Measurements from ENCODE around the gene AQP3. TPM values are rescaled to one million over a fixed set of nuclear protein-coding genes. Genes with fewer than 3 reads are reported as not detected.

The AQP3 gene
- total and polyA plus RNA-seq, 7 experiments from 2014 or later = 53.3 to 252 (median 114) TPM

DNA sequence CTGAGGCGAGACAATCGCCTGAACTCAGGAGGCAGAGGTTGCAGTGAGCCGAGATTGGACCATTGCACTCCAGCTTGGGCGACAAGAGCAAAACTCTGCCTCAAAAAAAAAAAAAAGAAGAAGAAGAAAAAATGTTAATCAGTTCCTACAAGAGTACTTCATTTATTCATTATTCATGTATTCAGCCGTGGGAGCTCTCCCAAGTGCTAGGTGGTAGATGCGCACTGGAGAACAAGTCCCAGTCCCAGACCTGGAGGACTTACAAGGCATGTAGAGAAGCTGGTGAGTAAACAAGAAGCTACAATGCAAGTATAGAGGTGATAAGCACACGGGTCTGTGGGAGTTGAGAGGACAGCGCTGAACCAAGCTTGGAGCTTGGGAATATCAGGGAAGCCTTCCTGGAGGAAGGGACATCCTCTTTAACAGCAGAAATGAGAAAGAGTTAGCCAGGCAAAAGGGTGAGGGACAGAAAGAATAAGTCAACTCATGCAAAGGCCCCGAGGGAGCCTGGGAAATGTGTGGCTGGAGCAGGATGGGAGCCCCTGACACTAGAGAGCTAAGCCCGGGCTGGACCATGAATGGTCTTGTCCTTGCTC is 27.6 kb downstream of the AQP3 start:
- ChIA-PET CTCF (interaction anchor here (0.6 to 12.1 kb wide), 3 partner anchors 31 to 50 kb away, joined by 3 to 134 read pairs (median 7); partner anchors contain the start of gene AQP3), POLR2A (interaction anchor here (0.6 to 0.9 kb wide), 2 partner anchors 59 to 626 kb away, joined by 3 read pairs; no protein-coding TSS in a partner anchor)
- Mint-ChIP-seq H3K9me3 (no peaks in the 10 kb centered on the region), H3K27ac (peak overlapping the region in 5 of 9 donors; percentile 2 to 68 (median 28)), H3K4me3 (no peak overlapping the region), H3K4me1 (peaks cover 30 to 44% (median 35%) of the 10 kb centered on the region in 7 donors), H3K36me3 (no peaks in the 10 kb centered on the region), H3K27me3 (peaks cover 0 to 11% (median 0%) of the 10 kb centered on the region in 5 donors)
- intact Hi-C loops (cut with micrococcal nuclease) = loop anchor here in 1 of 2 donors (5.0 kb wide), 1 partner anchor 92 kb away; no protein-coding TSS in a partner anchor
- Histone ChIP-seq H3K27ac (ENCODE audit: low read depth, low read length) (no peak overlapping the region), H3K9me3 (ENCODE audit: control insufficient read depth in 2 of 3, low read length in 3 of 3) (no peaks in the 10 kb centered on the region), H3K4me1 (ENCODE audit: control insufficient read depth in 2 of 2, insufficient read depth in 2 of 2, low read length in 2 of 2) (peaks cover 30 to 34% of the 10 kb centered on the region in 2 donors), H3K4me3 (ENCODE audit: low read length) (no peak overlapping the region), H3K27me3 (ENCODE audit: control insufficient read depth in 2 of 2, insufficient read depth in 2 of 2, low read length in 2 of 2) (no peaks in the 10 kb centered on the region), H3K36me3 (ENCODE audit: control insufficient read depth in 2 of 3, insufficient read depth in 3 of 3, low read length in 3 of 3) (no peaks in the 10 kb centered on the region)
- DNase-seq (no peak), ATAC-seq (no peak)

DNA sequence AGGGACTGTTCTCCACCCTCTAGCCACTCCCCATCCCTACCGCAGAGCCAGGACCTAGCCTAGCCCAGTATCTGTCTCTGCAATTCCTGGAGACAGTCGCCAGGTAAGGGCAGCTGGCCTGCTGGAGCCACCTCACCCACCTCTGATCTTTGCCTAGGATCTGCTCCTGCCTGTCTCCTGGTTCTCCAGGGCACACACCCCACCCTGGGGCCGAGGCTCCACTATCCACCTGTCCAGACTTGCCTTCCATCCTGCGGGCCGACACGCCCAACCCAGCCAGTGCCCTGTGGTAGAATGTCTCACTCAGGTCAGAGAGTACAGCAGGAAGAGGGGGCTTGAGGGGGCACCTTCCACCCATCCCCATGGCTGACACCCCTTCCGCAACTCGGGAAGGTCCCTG is 29.3 kb downstream of the AQP3 start:
- Histone ChIP-seq H3K4me3 (ENCODE audit: low read length) (no peak overlapping the region), H3K9me3 (ENCODE audit: control insufficient read depth in 2 of 3, low read length in 3 of 3) (no peaks in the 10 kb centered on the region), H3K36me3 (ENCODE audit: control insufficient read depth in 2 of 3, insufficient read depth in 3 of 3, low read length in 3 of 3) (no peaks in the 10 kb centered on the region), H3K4me1 (ENCODE audit: control insufficient read depth in 2 of 2, insufficient read depth in 2 of 2, low read length in 2 of 2) (peaks cover 34 to 44% of the 10 kb centered on the region in 2 donors), H3K27me3 (ENCODE audit: control insufficient read depth in 2 of 2, insufficient read depth in 2 of 2, low read length in 2 of 2) (no peaks in the 10 kb centered on the region), H3K27ac (ENCODE audit: low read depth, low read length) (no peak overlapping the region)
- Mint-ChIP-seq H3K4me3 (peak overlapping the region in 3 of 10 donors; percentile 9 to 86 (median 16)), H3K4me1 (peaks cover 31 to 54% (median 45%) of the 10 kb centered on the region in 7 donors), H3K27me3 (peaks cover 0 to 11% (median 0%) of the 10 kb centered on the region in 5 donors), H3K36me3 (no peaks in the 10 kb centered on the region), H3K9me3 (no peaks in the 10 kb centered on the region), H3K27ac (peak overlapping the region in 8 of 9 donors; percentile 10 to 97 (median 82))
- ChIA-PET POLR2A (interaction anchor here (0.6 to 6.1 kb wide), 7 partner anchors 11 to 47 kb away, joined by 3 to 102 read pairs (median 7); partner anchors contain the start of gene AQP3), CTCF (interaction anchor here (3.6 to 12.1 kb wide), 3 partner anchors 14 to 49 kb away, joined by 26 to 134 read pairs (median 53); partner anchors contain the start of gene AQP3)
- intact Hi-C loops (cut with micrococcal nuclease) = loop anchor here in 1 of 2 donors (5.0 kb wide), 1 partner anchor 94 kb away; no protein-coding TSS in a partner anchor
- ATAC-seq (no peak), DNase-seq (no peak)

DNA sequence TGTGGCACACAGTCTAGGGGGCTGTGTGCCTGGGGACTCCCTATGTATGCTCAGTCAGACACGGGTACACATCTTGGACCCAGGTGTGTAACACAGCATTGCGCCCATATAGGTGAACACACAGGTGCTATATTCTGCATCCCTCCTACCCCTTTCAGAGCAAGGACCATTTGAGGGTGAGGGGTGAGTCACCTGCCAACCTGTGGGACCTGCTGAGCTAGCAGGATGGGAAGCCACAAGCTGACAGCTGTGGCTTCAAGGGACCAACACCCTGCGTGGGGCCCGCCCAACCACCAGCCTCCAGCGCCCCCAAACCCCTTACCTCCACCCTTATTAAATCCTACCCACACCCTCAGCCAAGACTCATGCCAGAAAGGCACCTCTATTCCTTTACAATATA is 30.4 kb downstream of the AQP3 start:
- Mint-ChIP-seq H3K27ac (peak overlapping the region; percentile 90 to 99 (median 97)), H3K9me3 (no peaks in the 10 kb centered on the region), H3K27me3 (peaks cover 0 to 11% (median 0%) of the 10 kb centered on the region in 5 donors), H3K4me3 (peak overlapping the region; percentile 54 to 89 (median 84)), H3K36me3 (no peaks in the 10 kb centered on the region), H3K4me1 (peaks cover 31 to 54% (median 45%) of the 10 kb centered on the region in 7 donors)
- Histone ChIP-seq H3K9me3 (ENCODE audit: control insufficient read depth in 2 of 3, low read length in 3 of 3) (no peaks in the 10 kb centered on the region), H3K27ac (ENCODE audit: low read depth, low read length) (peak overlapping the region; percentile 75), H3K4me1 (ENCODE audit: control insufficient read depth in 2 of 2, insufficient read depth in 2 of 2, low read length in 2 of 2) (peaks cover 34 to 44% of the 10 kb centered on the region in 2 donors), H3K36me3 (ENCODE audit: control insufficient read depth in 2 of 3, insufficient read depth in 3 of 3, low read length in 3 of 3) (no peaks in the 10 kb centered on the region), H3K4me3 (ENCODE audit: low read length) (peak overlapping the region; percentile 14), H3K27me3 (ENCODE audit: control insufficient read depth in 2 of 2, insufficient read depth in 2 of 2, low read length in 2 of 2) (no peaks in the 10 kb centered on the region)
- ATAC-seq (no peak), DNase-seq (peak in 6 of 9 donors; percentile 11 to 34 (median 26))
- ChIA-PET POLR2A (interaction anchor here (0.9 to 6.1 kb wide), 10 partner anchors 9 to 57 kb away, joined by 3 to 102 read pairs (median 7); partner anchors contain the start of genes AQP3 and NOL6), CTCF (interaction anchor here (1.0 to 12.1 kb wide), 9 partner anchors 12 to 79 kb away, joined by 3 to 134 read pairs (median 8); partner anchors contain the start of gene AQP3)
- intact Hi-C loops (cut with micrococcal nuclease) = loop anchor here in 1 of 2 donors (5.0 kb wide), 1 partner anchor 95 kb away; no protein-coding TSS in a partner anchor

DNA sequence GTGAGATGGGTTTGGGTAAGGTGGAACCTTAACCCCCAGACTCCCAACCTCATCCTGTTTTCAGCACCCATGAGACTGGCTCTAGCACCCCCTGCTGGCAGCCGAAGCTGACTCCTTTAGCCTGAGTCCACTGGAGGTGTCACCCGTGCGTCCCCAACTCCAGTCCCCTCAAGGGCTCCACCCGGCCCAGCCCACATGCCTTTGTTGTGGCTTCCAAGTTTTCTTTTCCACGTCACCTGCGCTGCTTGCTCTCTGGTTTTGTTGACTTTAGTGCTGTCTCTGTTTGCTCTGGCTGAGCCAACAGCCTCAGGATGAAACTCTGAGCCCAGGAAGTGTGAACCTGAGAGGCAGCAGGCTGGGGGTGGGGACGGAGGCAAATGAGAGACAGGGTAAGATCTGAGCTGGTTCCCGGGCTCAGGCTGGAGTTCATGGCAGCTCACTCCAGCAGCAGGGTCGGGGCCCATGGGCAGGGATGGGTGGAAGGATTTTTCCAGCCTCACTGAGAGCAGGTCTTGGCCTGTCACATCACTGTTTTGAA is 31.8 kb downstream of the AQP3 start:
- ChIA-PET CTCF (interaction anchor here (0.7 to 12.1 kb wide), 15 partner anchors 11 to 125 kb away, joined by 3 to 134 read pairs (median 6); partner anchors contain the start of genes AQP3, NFX1 and NOL6), POLR2A (interaction anchor here (0.8 to 6.1 kb wide), 18 partner anchors 8 to 130 kb away, joined by 3 to 102 read pairs (median 6); partner anchors contain the start of genes AQP3, NFX1 and NOL6)
- peak overlapping the region; percentile 25 for H3K4me3 ChIP-seq (ENCODE audit: low read length)
- H3K27ac ChIP-seq (ENCODE audit: low read depth, low read length) = peak overlapping the region; percentile 75
- H3K4me3 Mint-ChIP-seq = peak overlapping the region; percentile 74 to 89 (median 84)
- no peaks in the 10 kb centered on the region for H3K36me3 Mint-ChIP-seq
- peak overlapping the region; percentile 93 to 99 (median 97) for H3K27ac Mint-ChIP-seq
- intact Hi-C loops (cut with micrococcal nuclease) = loop anchor here (1.0 to 5.0 kb wide), 13 partner anchors 12 to 414 kb away; partner anchors contain the start of genes NOL6 (in 2 of the 2), APTX (in 1 of the 2), AQP3 (in 1 of the 2) and BAG1 (in 1 of the 2)
- no peaks in the 10 kb centered on the region for H3K27me3 ChIP-seq (ENCODE audit: control insufficient read depth in 2 of 2, insufficient read depth in 2 of 2, low read length in 2 of 2)
- H3K4me1 Mint-ChIP-seq = peaks cover 31 to 51% (median 45%) of the 10 kb centered on the region in 7 donors
- no peaks in the 10 kb centered on the region for H3K36me3 ChIP-seq (ENCODE audit: control insufficient read depth in 2 of 3, insufficient read depth in 3 of 3, low read length in 3 of 3)
- H3K9me3 ChIP-seq (ENCODE audit: control insufficient read depth in 2 of 3, low read length in 3 of 3) = no peaks in the 10 kb centered on the region
- peaks cover 34 to 44% of the 10 kb centered on the region in 2 donors for H3K4me1 ChIP-seq (ENCODE audit: control insufficient read depth in 2 of 2, insufficient read depth in 2 of 2, low read length in 2 of 2)
- peaks cover 0 to 8% (median 0%) of the 10 kb centered on the region in 5 donors for H3K27me3 Mint-ChIP-seq
- DNase-seq (peak; percentile 82 to 98 (median 96)), ATAC-seq (peak; percentile 97)
- no peaks in the 10 kb centered on the region for H3K9me3 Mint-ChIP-seq

DNA sequence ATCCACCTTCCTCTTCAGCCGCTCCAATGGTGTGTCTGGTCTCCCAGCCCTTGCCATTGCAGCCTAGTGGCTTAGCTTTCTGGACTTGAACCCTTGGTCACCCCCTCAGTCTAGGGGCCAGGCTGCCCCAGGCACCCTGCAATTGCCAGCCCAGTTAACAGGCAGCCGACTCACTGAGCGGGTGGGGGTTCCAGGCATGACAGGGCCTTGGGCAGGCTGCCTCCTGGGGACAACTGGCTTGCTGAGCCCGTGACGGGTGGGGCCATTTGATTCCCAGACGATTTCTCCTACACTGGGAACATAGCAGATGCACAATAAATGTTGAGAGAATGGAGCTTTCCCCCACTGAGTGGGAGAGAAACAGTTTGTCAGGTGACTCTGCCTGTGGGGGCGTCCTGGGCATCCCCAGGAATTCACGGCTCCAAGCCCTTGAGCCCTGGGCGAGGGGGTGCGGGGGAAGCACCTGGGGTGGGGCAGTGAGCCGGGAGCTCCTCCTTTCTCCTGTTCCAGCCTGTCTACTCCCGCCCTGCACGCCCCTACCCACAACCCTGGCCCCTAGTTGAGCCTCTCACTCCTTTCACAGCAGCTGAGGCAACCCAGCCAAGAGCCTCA is 32.4 kb downstream of the AQP3 start:
- peak overlapping the region; percentile 93 to 99 (median 97) for H3K27ac Mint-ChIP-seq
- Histone ChIP-seq H3K4me3 (ENCODE audit: low read length) (peak overlapping the region; percentile 4), H3K36me3 (ENCODE audit: control insufficient read depth in 2 of 3, insufficient read depth in 3 of 3, low read length in 3 of 3) (no peaks in the 10 kb centered on the region), H3K27ac (ENCODE audit: low read depth, low read length) (peak overlapping the region; percentile 75), H3K4me1 (ENCODE audit: control insufficient read depth in 2 of 2, insufficient read depth in 2 of 2, low read length in 2 of 2) (peaks cover 34 to 44% of the 10 kb centered on the region in 2 donors), H3K9me3 (ENCODE audit: control insufficient read depth in 2 of 3, low read length in 3 of 3) (no peaks in the 10 kb centered on the region), H3K27me3 (ENCODE audit: control insufficient read depth in 2 of 2, insufficient read depth in 2 of 2, low read length in 2 of 2) (no peaks in the 10 kb centered on the region)
- ChIA-PET CTCF (interaction anchor here (1.0 to 12.1 kb wide), 10 partner anchors 10 to 59 kb away, joined by 3 to 134 read pairs (median 9); partner anchors contain the start of genes AQP3 and NOL6), POLR2A (interaction anchor here (1.0 to 6.1 kb wide), 18 partner anchors 11 to 125 kb away, joined by 3 to 102 read pairs (median 6); partner anchors contain the start of genes AQP3, NFX1 and NOL6)
- H3K4me1 Mint-ChIP-seq = peaks cover 31 to 48% (median 45%) of the 10 kb centered on the region in 7 donors
- DNase-seq (peak in 1 of 9 donors; percentile 19), ATAC-seq (no peak)
- H3K9me3 Mint-ChIP-seq = no peaks in the 10 kb centered on the region
- H3K36me3 Mint-ChIP-seq = no peaks in the 10 kb centered on the region
- intact Hi-C loops (cut with micrococcal nuclease) = loop anchor here (1.0 to 5.0 kb wide), 13 partner anchors 12 to 414 kb away; partner anchors contain the start of genes NOL6 (in 2 of the 2), APTX (in 1 of the 2), AQP3 (in 1 of the 2) and BAG1 (in 1 of the 2)
- peaks cover 0 to 3% (median 0%) of the 10 kb centered on the region in 5 donors for H3K27me3 Mint-ChIP-seq
- H3K4me3 Mint-ChIP-seq = peak overlapping the region; percentile 74 to 89 (median 84)

Measured in naive thymus-derived CD4-positive, alpha-beta T cell (primary cell).